Mesodermal cell (in vitro differentiated cells): Measurements from ENCODE around the gene OCRL.

Source experiments
- H3K27ac ChIP-seq: 2 replicates; pipeline ENCODE4 v1.7.0; 2013; ENCODE audit warnings: mild to moderate bottlenecking, low read depth, low read length, moderate library complexity; ENCODE audit not compliant: severe bottlenecking
- H3K36me3 ChIP-seq: 2 replicates; pipeline ENCODE4 v1.7.1; 2013; ENCODE audit warnings: mild to moderate bottlenecking, low read length, moderate library complexity; ENCODE audit not compliant: control insufficient read depth, insufficient read depth
- H3K4me1 ChIP-seq: one replicate; pipeline ENCODE4 v1.7.1; 2013; ENCODE audit warnings: mild to moderate bottlenecking, low read length; ENCODE audit not compliant: insufficient read depth, control insufficient read depth, poor library complexity, severe bottlenecking
- H3K4me3 ChIP-seq: 2 replicates; pipeline ENCODE4 v1.7.0; 2013; ENCODE audit warnings: low read length, control low read depth, mild to moderate bottlenecking; ENCODE audit not compliant: insufficient read depth, poor library complexity, severe bottlenecking; ENCODE audit errors: extremely low read depth
- H3K9me3 ChIP-seq: 2 replicates; pipeline ENCODE4 v1.7.1; 2013; ENCODE audit warnings: mild to moderate bottlenecking, low read length, moderate library complexity; ENCODE audit not compliant: control insufficient read depth
- WGBS, 2 experiments: methylation state at CpG; one replicate each; pipeline ENCODE4 v1.1.5; 2013; ENCODE audit warnings: missing lambda C conversion rate in 2 of 2; ENCODE audit not compliant: insufficient coverage in 2 of 2; 5-methylcytosine and 5-hydroxymethylcytosine counted together

Gene OCRL

DNA sequence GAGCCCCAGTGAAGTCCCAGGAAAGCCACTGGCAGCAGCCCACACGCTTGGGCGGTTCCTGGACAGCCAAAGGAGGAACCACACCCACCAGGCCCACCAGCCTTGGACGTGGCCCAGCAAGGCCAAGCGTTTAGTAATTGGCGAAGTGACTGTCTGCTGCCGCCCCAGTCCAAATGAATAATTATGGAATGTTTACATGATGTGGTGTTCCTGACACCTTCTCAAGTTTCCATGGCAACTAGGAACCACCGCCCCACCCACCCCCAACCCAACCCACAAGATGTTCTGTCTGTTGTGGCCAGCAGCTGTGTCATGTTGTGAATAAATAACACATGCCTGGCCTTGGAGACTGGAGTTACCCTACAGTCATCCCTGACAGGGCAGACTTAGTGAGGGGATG lies 92.4 kb downstream of the OCRL start:
- H3K36me3 ChIP-seq = no peaks in the 10 kb centered on the region
- 100% methylated on average over 1 of the region's 7 CpGs; no CpG with 5 or more reads in 1 of the 2 experiments for WGBS, 2 experiments
- H3K9me3 ChIP-seq = no peaks in the 10 kb centered on the region
- peaks cover 4% of the 10 kb centered on the region for H3K4me1 ChIP-seq
- no peak overlapping the region for H3K27ac ChIP-seq
- H3K4me3 ChIP-seq = no peak overlapping the region

DNA sequence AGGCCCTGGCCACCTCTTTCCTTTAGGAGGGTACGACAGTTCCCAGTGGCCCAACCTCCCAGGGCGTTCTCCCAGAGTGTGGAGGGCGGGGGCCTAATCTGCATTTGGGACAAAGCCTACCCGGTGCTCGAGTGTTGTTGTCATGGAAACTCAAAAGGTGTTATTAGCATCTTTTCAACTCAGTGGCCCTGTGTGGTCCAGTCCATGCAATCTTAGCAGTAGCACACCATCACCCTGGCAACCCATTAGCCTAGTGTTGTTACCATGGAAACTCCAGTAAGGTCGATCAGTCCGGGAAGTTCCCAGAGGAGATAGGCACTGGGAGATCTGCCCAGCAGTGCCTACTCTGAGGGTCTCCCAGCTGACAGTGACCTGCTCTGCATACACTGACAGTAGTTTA lies 94.5 kb downstream of the OCRL start:
- WGBS, 2 experiments = 19% methylated on average over 4 of the region's 7 CpGs; no CpG with 5 or more reads in 1 of the 2 experiments
- Histone ChIP-seq H3K4me1 (peaks cover 4% of the 10 kb centered on the region), H3K9me3 (no peaks in the 10 kb centered on the region), H3K4me3 (no peak overlapping the region), H3K36me3 (no peaks in the 10 kb centered on the region), H3K27ac (no peak overlapping the region)

DNA sequence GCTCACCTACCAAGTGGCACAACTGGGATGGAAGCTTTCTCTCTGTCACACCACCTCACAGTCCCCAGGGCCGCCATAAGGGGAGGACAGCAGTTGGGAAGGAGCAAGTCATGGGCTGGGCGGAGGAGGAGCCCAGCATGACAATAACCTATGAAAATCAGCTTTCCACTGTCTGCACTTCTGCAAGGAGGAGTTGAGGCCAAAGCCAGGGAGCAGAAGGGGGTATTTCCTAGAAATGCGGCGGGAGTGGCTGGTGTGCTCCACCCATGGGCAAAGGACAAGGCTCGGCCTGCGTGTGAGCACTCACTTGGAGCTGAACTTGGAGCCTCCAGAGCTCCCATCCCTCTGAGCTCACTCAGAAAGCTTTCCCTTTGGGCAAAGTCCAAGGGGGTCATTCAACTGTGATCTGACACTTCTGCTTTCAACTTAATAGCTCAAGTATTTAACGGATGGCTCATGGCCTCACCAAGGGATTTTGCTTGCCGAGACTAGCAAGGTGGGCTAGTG lies 96.2 kb downstream of the OCRL start:
- WGBS, 2 experiments = 100% methylated on average over 4 of the region's 8 CpGs; no CpG with 5 or more reads in 1 of the 2 experiments
- H3K4me3 ChIP-seq = no peak overlapping the region
- no peaks in the 10 kb centered on the region for H3K9me3 ChIP-seq
- H3K27ac ChIP-seq = no peak overlapping the region
- H3K4me1 ChIP-seq = peaks cover 4% of the 10 kb centered on the region
- H3K36me3 ChIP-seq = no peaks in the 10 kb centered on the region

DNA sequence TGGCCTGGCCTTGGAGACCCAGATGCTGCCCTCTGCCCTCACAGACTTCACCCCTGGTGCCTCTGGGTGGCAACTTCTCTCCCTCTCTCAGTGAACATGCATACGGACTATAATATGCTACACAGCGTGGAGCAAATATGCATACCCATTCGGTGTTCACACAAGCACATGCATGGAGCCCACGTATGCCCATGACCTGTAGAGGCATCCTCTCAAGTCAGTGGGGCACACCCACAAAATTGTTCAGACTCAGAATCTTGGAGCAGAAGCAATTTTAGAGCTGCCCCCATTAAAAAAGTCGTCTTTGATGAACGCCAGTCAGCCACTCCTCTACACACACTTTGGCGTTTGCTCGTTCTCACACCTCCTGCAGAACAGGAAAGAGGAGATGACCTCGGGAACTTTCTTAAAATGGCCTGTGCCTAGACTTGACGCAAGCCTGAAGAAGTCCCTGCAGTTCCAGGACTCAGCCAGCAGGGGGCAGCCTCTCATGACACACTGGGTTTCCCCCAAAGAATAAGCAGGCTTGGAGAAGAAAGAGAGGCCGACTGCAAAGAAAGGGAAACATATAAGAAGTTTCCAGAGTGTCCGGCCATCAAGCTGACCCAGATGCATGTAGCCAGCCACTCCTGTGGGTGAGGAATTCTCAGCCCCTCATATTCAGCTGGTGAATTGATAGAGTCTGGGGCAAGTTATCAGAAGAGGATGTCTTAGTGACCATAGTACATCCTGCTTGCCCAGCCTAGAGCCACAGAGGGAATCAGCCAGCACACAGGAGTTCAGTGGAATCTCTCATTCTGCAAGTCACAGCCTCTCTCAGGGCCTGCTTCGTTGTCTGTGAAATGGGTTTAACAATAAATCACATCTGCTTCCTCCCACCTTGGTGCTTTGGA lies 97.4 kb downstream of the OCRL start:
- H3K4me1 ChIP-seq = no peaks in the 10 kb centered on the region
- no peak overlapping the region for H3K4me3 ChIP-seq
- WGBS, 2 experiments = 61 to 92% methylated on average over 2 to 7 of the region's 13 CpGs
- no peaks in the 10 kb centered on the region for H3K9me3 ChIP-seq
- no peaks in the 10 kb centered on the region for H3K36me3 ChIP-seq
- H3K27ac ChIP-seq = no peak overlapping the region

DNA sequence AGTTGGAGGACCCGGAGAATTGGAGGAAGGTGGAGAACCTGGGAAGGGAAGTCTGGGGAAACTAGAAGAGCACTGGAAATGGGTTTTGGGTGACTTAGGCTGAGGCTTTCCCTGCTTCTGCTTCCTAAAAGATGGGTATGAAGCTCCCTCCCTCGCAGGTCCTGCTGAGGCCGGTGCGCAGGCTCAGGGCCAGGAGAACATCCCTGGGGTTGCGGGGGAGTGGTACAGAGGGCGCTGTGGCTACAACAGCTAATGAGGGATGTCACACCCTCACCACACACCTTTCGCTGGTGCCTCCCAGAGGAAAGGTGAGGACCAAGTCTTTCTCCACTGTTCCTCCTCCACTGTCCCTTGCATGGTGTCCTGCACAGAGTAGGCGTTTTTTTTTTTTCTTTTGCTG lies 98.9 kb downstream of the OCRL start:
- Histone ChIP-seq H3K27ac (no peak overlapping the region), H3K4me1 (no peaks in the 10 kb centered on the region), H3K4me3 (no peak overlapping the region), H3K9me3 (no peaks in the 10 kb centered on the region), H3K36me3 (no peaks in the 10 kb centered on the region)
- 100% methylated on average over 1 of the region's 8 CpGs; no CpG with 5 or more reads in 1 of the 2 experiments for WGBS, 2 experiments

DNA sequence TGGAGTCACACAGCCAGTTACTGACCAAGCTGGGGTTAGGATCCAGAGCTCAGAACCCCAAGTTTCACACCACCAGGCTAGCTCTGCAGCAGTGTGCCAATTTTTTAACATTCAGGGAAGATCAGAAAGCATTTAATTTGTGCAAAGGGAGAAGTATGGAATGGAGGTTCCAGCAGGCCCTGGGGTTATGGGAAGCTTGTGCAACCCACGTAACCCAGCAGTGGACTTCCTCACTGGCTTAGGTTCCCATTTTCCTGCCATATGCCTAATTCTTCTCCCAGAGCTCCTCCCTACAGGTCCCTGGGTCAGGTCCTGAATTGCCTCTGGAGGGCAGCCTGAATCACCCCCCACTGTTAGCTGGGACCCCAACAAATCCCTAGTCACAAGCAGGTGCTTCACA lies 100.7 kb downstream of the OCRL start:
- H3K9me3 ChIP-seq = no peaks in the 10 kb centered on the region
- no peaks in the 10 kb centered on the region for H3K36me3 ChIP-seq
- 100% methylated on average over 1 of the region's 1 CpG; no CpG with 5 or more reads in 1 of the 2 experiments for WGBS, 2 experiments
- H3K27ac ChIP-seq = no peak overlapping the region
- no peak overlapping the region for H3K4me3 ChIP-seq
- no peaks in the 10 kb centered on the region for H3K4me1 ChIP-seq

DNA sequence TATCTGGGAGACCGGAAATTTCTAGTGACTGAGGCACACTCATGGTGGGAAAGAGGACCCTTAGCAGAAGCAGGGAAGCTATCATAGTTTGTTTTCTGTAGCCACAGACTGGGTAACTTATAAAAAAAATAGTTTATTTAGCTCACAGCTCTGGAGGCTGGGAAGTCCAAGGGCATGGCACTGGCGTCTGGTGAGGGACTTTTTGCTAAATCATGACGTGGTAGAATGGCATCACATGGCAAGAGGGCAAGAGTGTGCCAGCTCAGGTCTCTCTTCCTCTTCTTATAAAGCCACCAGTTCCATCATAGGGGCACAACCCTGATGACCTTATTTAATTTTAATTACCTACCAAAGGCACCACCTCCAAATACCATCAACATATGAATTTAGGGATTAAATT lies 101.4 kb downstream of the OCRL start:
- Histone ChIP-seq H3K27ac (no peak overlapping the region), H3K4me3 (no peak overlapping the region), H3K36me3 (no peaks in the 10 kb centered on the region), H3K4me1 (no peaks in the 10 kb centered on the region), H3K9me3 (no peaks in the 10 kb centered on the region)
- 100% methylated on average over 1 to 2 of the region's 3 CpGs for WGBS, 2 experiments

DNA sequence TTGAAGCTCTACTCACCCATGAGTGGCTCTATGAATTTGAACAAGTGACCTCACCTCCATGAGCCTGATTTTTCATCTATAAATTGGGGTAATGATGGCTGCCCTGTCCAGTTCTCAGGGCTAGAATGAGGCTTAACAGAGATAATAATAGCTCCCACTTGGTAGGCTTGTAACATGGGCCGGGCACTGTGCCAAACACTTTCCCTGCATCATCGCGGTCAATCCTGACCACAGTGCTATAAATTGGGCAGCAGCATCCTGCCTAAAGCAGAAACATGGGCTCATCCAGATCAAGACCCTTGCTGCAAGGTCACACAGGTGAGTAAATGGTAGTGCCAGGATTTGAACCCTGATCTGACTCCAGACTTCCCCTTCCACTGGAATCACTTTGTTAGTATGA lies 101.9 kb downstream of the OCRL start:
- Histone ChIP-seq H3K4me3 (no peak overlapping the region), H3K27ac (no peak overlapping the region), H3K9me3 (no peaks in the 10 kb centered on the region), H3K36me3 (no peaks in the 10 kb centered on the region), H3K4me1 (no peaks in the 10 kb centered on the region)
- 100% methylated on average over 2 of the region's 3 CpGs; no CpG with 5 or more reads in 1 of the 2 experiments for WGBS, 2 experiments
